ENCODE results near the gene MYPOP. TPM values are rescaled to one million over a fixed set of nuclear protein-coding genes. Genes with fewer than 3 reads are reported as not detected.
A peak's percentile ranks its signal among the peaks of the same experiment; 100 is the strongest.

Gene MYPOP
- total and polyA plus RNA-seq, 2 experiments from 2014 or later: 3.1 to 3.5 TPM

DNA sequence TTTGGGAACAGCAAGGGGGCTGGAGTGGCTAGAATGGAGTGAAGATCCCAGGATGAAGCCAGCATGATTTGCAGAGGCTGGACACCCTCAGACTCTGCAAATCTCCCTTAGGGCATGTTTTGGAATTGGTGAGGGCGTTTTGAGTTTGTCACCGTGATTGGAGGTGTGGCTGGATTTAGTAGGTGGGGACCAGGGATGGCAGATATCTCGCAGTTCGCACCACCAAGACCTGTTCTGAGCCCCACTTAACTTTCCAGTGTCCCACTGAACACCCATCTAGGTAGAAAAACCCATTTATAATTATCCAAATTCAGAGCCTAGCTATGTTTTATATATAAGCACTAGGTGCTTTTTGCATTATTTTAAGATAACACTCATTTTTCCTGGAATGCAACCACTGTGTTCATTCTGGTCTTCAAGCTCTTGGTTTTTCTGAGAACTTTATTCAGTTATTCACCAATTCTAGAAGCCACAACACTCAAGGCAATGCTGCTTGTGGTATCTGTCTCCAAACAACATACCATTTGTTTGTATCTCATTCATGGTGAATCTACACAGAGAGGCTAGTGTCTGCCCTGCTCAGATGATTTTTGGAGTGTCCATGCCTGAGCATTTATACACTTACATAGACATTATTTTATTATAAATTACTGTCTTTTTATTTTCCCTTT, 15.1 kb upstream of the MYPOP start:
- TF ChIP-seq EZH2phosphoT487 (IDR thresholded peaks at IDR 0.05; ENCODE audit: low read depth, severe bottlenecking, unreplicated experiment) (no peak), EZH2 (IDR thresholded peaks at IDR 0.05; ENCODE audit: borderline replicate concordance) (no peak), CTCF (IDR thresholded peaks at IDR 0.05; ENCODE audit: poor library complexity) (no peak)
- 57% methylated on average over 4 of the region's 4 CpGs for WGBS (ENCODE audit: low lambda C conversion rate, missing lambda C conversion rate)
- Histone ChIP-seq H3K27me3 (no peaks in the 10 kb centered on the region), H3K36me3 (replicated peaks; ENCODE audit: insufficient read depth, low read depth) (no peaks in the 10 kb centered on the region), H3K4me1 (ENCODE audit: insufficient read depth) (no peaks in the 10 kb centered on the region), H3K27ac (no peak overlapping the region), H3K9me2 (replicated peaks; ENCODE audit: insufficient read depth) (no peaks in the 10 kb centered on the region), H4K20me1 (ENCODE audit: insufficient read depth, poor library complexity, severe bottlenecking) (no peaks in the 10 kb centered on the region), H2AFZ (no peak overlapping the region), H3K9me3 (ENCODE audit: low read depth) (no peaks in the 10 kb centered on the region), H3K4me2 (no peak overlapping the region), H3K79me2 (no peaks in the 10 kb centered on the region), H3K4me3 (no peak overlapping the region)
- no peak for DNase-seq (ENCODE audit: low spot score)

- WGBS (ENCODE audit: low lambda C conversion rate, missing lambda C conversion rate): 76% methylated on average over 43 of the region's 44 CpGs
- no peaks in the 10 kb centered on the region for H4K20me1 ChIP-seq (ENCODE audit: insufficient read depth, poor library complexity, severe bottlenecking)
- no peaks in the 10 kb centered on the region for H3K36me3 ChIP-seq (replicated peaks; ENCODE audit: insufficient read depth, low read depth)
- TF ChIP-seq CTCF (IDR thresholded peaks at IDR 0.05; ENCODE audit: poor library complexity) (no peak), EZH2 (IDR thresholded peaks at IDR 0.05; ENCODE audit: borderline replicate concordance) (no peak), EZH2phosphoT487 (IDR thresholded peaks at IDR 0.05; ENCODE audit: low read depth, severe bottlenecking, unreplicated experiment) (no peak)
- H3K79me2 ChIP-seq: no peaks in the 10 kb centered on the region
- no peak within 1 kb of the TSS for H2AFZ ChIP-seq
- no peak within 1 kb of the TSS for H3K27ac ChIP-seq
- H3K9me2 ChIP-seq (replicated peaks; ENCODE audit: insufficient read depth): no peaks in the 10 kb centered on the region
- no peaks in the 10 kb centered on the region for H3K4me1 ChIP-seq (ENCODE audit: insufficient read depth)
- no peak within 1 kb of the TSS for H3K4me2 ChIP-seq
- no peak for DNase-seq (ENCODE audit: low spot score)
- H3K9me3 ChIP-seq (ENCODE audit: low read depth): no peaks in the 10 kb centered on the region
- no peaks in the 10 kb centered on the region for H3K27me3 ChIP-seq
- H3K4me3 ChIP-seq: no peak within 1 kb of the TSS
These were observed 11.7 kb upstream of the MYPOP start, which contains the start of gene NANOS2 for GRCh38 chr19:45913874-45914830. NANOS2 (minus strand) TSS chr19:45914778; CDS start chr19:45914693, 85 bp downstream.

GRCh38 chr19:45911291-45911690, 8.9 kb upstream of the MYPOP start:
- peak; percentile 60 for DNase-seq (ENCODE audit: low spot score)
- 66% methylated on average over 8 of the region's 8 CpGs for WGBS (ENCODE audit: low lambda C conversion rate, missing lambda C conversion rate)
- no peak overlapping the region for H3K27ac ChIP-seq
- no peaks in the 10 kb centered on the region for H4K20me1 ChIP-seq (ENCODE audit: insufficient read depth, poor library complexity, severe bottlenecking)
- no peaks in the 10 kb centered on the region for H3K4me1 ChIP-seq (ENCODE audit: insufficient read depth)
- H3K4me2 ChIP-seq: no peak overlapping the region
- H3K36me3 ChIP-seq (replicated peaks; ENCODE audit: insufficient read depth, low read depth): no peaks in the 10 kb centered on the region
- H2AFZ ChIP-seq: no peak overlapping the region
- no peaks in the 10 kb centered on the region for H3K9me3 ChIP-seq (ENCODE audit: low read depth)
- H3K79me2 ChIP-seq: no peaks in the 10 kb centered on the region
- H3K4me3 ChIP-seq: no peak overlapping the region
- TF ChIP-seq EZH2phosphoT487 (IDR thresholded peaks at IDR 0.05; ENCODE audit: low read depth, severe bottlenecking, unreplicated experiment) (no peak), CTCF (IDR thresholded peaks at IDR 0.05; ENCODE audit: poor library complexity) (no peak), EZH2 (IDR thresholded peaks at IDR 0.05; ENCODE audit: borderline replicate concordance) (no peak)
- no peaks in the 10 kb centered on the region for H3K27me3 ChIP-seq
- no peaks in the 10 kb centered on the region for H3K9me2 ChIP-seq (replicated peaks; ENCODE audit: insufficient read depth)

All from hepatocyte (in vitro differentiated cells).